Measurements from ENCODE around the gene PDE2A.

GRCh38 chr11:72570893-72571661 lies 103.1 kb downstream of the PDE2A start:
- TF ChIP-seq RCOR1 (IDR thresholded peaks at IDR 0.05; ENCODE audit: insufficient replicate concordance, low read length) (no peak), CEBPB (IDR thresholded peaks at IDR 0.05; ENCODE audit: low read depth, low read length) (no peak), SMC3 (IDR thresholded peaks at IDR 0.05; ENCODE audit: low read depth, low read length) (no peak), MAFK (IDR thresholded peaks at IDR 0.05; ENCODE audit: low read depth, low read length) (no peak), MAZ (IDR thresholded peaks at IDR 0.05; ENCODE audit: borderline replicate concordance, low read depth, low read length) (no peak), RAD21 (IDR thresholded peaks at IDR 0.05; ENCODE audit: low read length) (no peak), POLR2A (IDR thresholded peaks at IDR 0.05; ENCODE audit: low read depth, low read length) (no peak), NFE2L2 (IDR thresholded peaks at IDR 0.05; ENCODE audit: low read depth, low read length) (no peak), CHD1 (IDR thresholded peaks at IDR 0.05; ENCODE audit: low read depth, low read length) (no peak), MXI1 (IDR thresholded peaks at IDR 0.05; ENCODE audit: borderline replicate concordance, low read depth, low read length) (no peak), RFX5 (IDR thresholded peaks at IDR 0.05; ENCODE audit: low read depth, low read length) (no peak)
- TF ChIP-seq, protein P1, sequence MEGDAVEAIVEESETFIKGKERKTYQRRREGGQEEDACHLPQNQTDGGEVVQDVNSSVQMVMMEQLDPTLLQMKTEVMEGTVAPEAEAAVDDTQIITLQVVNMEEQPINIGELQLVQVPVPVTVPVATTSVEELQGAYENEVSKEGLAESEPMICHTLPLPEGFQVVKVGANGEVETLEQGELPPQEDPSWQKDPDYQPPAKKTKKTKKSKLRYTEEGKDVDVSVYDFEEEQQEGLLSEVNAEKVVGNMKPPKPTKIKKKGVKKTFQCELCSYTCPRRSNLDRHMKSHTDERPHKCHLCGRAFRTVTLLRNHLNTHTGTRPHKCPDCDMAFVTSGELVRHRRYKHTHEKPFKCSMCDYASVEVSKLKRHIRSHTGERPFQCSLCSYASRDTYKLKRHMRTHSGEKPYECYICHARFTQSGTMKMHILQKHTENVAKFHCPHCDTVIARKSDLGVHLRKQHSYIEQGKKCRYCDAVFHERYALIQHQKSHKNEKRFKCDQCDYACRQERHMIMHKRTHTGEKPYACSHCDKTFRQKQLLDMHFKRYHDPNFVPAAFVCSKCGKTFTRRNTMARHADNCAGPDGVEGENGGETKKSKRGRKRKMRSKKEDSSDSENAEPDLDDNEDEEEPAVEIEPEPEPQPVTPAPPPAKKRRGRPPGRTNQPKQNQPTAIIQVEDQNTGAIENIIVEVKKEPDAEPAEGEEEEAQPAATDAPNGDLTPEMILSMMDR (conservative IDR thresholded peaks at IDR 0.05; ENCODE audit: low read depth, low read length), result no peak
- TF ChIP-seq, protein P2, sequence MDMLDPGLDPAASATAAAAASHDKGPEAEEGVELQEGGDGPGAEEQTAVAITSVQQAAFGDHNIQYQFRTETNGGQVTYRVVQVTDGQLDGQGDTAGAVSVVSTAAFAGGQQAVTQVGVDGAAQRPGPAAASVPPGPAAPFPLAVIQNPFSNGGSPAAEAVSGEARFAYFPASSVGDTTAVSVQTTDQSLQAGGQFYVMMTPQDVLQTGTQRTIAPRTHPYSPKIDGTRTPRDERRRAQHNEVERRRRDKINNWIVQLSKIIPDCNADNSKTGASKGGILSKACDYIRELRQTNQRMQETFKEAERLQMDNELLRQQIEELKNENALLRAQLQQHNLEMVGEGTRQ (IDR thresholded peaks at IDR 0.05; ENCODE audit: low read depth, low read length), result no peak

All from IMR-90 (cell line).